Measurements from ENCODE around the gene BNC2. TPM values are rescaled to one million over a fixed set of nuclear protein-coding genes. Genes with fewer than 3 reads are reported as not detected.
A peak's percentile ranks its signal among the peaks of the same experiment; 100 is the strongest.

The BNC2 gene
- total and polyA plus RNA-seq, 8 donors, result 0.28 to 7.6 (median 0.99) TPM

- ATAC-seq, result no peak
- no peak for FAIRE-seq
- intact Hi-C loops (cut with DNase I), result no loop called here
- no peak overlapping the region for H3K27ac ChIP-seq
- H3K9me3 ChIP-seq, result no peaks in the 10 kb centered on the region
- no peak for DNase-seq
- H3K4me1 ChIP-seq, result no peaks in the 10 kb centered on the region
- TF ChIP-seq, protein P1, sequence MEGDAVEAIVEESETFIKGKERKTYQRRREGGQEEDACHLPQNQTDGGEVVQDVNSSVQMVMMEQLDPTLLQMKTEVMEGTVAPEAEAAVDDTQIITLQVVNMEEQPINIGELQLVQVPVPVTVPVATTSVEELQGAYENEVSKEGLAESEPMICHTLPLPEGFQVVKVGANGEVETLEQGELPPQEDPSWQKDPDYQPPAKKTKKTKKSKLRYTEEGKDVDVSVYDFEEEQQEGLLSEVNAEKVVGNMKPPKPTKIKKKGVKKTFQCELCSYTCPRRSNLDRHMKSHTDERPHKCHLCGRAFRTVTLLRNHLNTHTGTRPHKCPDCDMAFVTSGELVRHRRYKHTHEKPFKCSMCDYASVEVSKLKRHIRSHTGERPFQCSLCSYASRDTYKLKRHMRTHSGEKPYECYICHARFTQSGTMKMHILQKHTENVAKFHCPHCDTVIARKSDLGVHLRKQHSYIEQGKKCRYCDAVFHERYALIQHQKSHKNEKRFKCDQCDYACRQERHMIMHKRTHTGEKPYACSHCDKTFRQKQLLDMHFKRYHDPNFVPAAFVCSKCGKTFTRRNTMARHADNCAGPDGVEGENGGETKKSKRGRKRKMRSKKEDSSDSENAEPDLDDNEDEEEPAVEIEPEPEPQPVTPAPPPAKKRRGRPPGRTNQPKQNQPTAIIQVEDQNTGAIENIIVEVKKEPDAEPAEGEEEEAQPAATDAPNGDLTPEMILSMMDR (IDR thresholded peaks at IDR 0.05), result no peak
- no peaks in the 10 kb centered on the region for H3K27me3 ChIP-seq
- no peaks in the 10 kb centered on the region for H3K36me3 ChIP-seq
- 58 to 76% methylated on average over 4 of the region's 4 CpGs for WGBS, 2 donors
- H3K4me3 ChIP-seq, result no peak overlapping the region
Observed at GRCh38 chr9:16904655-16905054, 34.2 kb upstream of the BNC2 start.

- intact Hi-C loops (cut with DNase I), result no loop called here
- FAIRE-seq, result no peak
- 81 to 89% methylated on average over 2 of the region's 2 CpGs for WGBS, 2 donors
- no peak overlapping the region for H3K4me3 ChIP-seq
- no peaks in the 10 kb centered on the region for H3K4me1 ChIP-seq
- no peaks in the 10 kb centered on the region for H3K27me3 ChIP-seq
- DNase-seq, result no peak
- TF ChIP-seq, protein P1 (IDR thresholded peaks at IDR 0.05), result no peak
- no peak overlapping the region for H3K27ac ChIP-seq
- no peak for ATAC-seq
- H3K36me3 ChIP-seq, result no peaks in the 10 kb centered on the region
- H3K9me3 ChIP-seq, result no peaks in the 10 kb centered on the region
Observed at GRCh38 chr9:16901590-16901989, 31.1 kb upstream of the BNC2 start.

- Histone ChIP-seq H3K4me3 (no peak overlapping the region), H3K9me3 (no peaks in the 10 kb centered on the region), H3K36me3 (no peaks in the 10 kb centered on the region), H3K27me3 (no peaks in the 10 kb centered on the region), H3K27ac (no peak overlapping the region), H3K4me1 (no peaks in the 10 kb centered on the region)
- no peak for ATAC-seq
- DNase-seq, result no peak
- FAIRE-seq, result no peak
- intact Hi-C loops (cut with DNase I), result no loop called here
- 14% methylated on average over 2 of the region's 2 CpGs for WGBS, 2 donors
- TF ChIP-seq, protein P1 (IDR thresholded peaks at IDR 0.05), result no peak
Observed at GRCh38 chr9:16899606-16900005, 29.1 kb upstream of the BNC2 start.

- H3K9me3 ChIP-seq, result no peaks in the 10 kb centered on the region
- H3K36me3 ChIP-seq, result no peaks in the 10 kb centered on the region
- TF ChIP-seq, protein P1 (IDR thresholded peaks at IDR 0.05), result no peak
- H3K27me3 ChIP-seq, result no peaks in the 10 kb centered on the region
- no peak overlapping the region for H3K4me3 ChIP-seq
- H3K27ac ChIP-seq, result no peak overlapping the region
- no peaks in the 10 kb centered on the region for H3K4me1 ChIP-seq
- no peak for FAIRE-seq
- 57 to 62% methylated on average over 2 of the region's 2 CpGs for WGBS, 2 donors
- intact Hi-C loops (cut with DNase I), result no loop called here
- no peak for DNase-seq
- no peak for ATAC-seq
Observed at GRCh38 chr9:16898464-16898863, 28.0 kb upstream of the BNC2 start.

DNA sequence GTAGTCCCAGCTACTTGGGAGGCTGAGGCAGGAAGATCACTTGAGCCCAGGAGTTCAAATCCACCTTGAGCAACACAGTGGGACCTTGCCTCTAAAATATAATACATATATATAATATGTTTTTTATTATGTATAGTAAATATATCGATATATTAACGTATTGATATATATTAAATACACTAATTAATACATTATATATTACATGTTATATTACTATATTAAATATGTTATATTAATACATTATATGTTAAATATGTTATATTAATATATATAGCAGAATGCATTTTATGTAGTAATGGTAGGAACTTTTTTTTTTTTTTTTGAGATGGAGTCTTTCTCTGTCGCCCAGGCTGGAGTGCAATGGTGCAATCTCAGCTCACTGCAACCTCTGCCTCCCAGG lies 18.1 kb upstream of the BNC2 start:
- DNase-seq (no peak), FAIRE-seq (peak; percentile 81), ATAC-seq (no peak)
- H3K9me3 ChIP-seq, result no peaks in the 10 kb centered on the region
- H3K4me3 ChIP-seq, result no peak overlapping the region
- no peaks in the 10 kb centered on the region for H3K27me3 ChIP-seq
- no peaks in the 10 kb centered on the region for H3K36me3 ChIP-seq
- no peaks in the 10 kb centered on the region for H3K4me1 ChIP-seq
- intact Hi-C loops (cut with DNase I), result no loop called here
- TF ChIP-seq, protein P1 (IDR thresholded peaks at IDR 0.05), result no peak
- 87 to 95% methylated on average over 3 of the region's 3 CpGs for WGBS, 2 donors
- no peak overlapping the region for H3K27ac ChIP-seq
